K562 (cell line): Measurements from ENCODE around the gene SMIM29.

Experiments
- BRD9 ChIP-seq: fragments of 450-650 bp; IDR thresholded peaks from 2 replicates; pipeline ENCODE4 v1.6.1; 2018; ENCODE audit warnings: low read depth; ENCODE audit not compliant: partially characterized antibody
- CHD2 ChIP-seq: IDR thresholded peaks from 2 replicates; pipeline ENCODE4 v1.6.1; 2011; ENCODE audit warnings: low read depth, low read length
- CTCF ChIP-seq, 3 experiments: IDR thresholded peaks in 2 of 3; conservative IDR thresholded peaks in 1 of 3; 2 replicates each; pipeline ENCODE4 v1.5.1; 2011 to 2012; ENCODE audit warnings: low read length in 3 of 3, mild to moderate bottlenecking in 3 of 3, control low read depth in 2 of 3, improper control_type of control experiment in 1 of 3, inconsistent platforms in 1 of 3, low read depth in 1 of 3, mixed read lengths in 1 of 3, moderate library complexity in 1 of 3; ENCODE audit not compliant: insufficient read depth in 2 of 3
- KLF10 ChIP-seq: fragments of 250-450 bp; sonication (Bioruptor Pico); IDR thresholded peaks from 2 replicates; pipeline ENCODE4 v1.6.1; 2021; ENCODE audit warnings: matching md5 sums
- TF ChIP-seq, protein P1 (sequence below): fragments of 250-450 bp; sonication (Bioruptor Pico); IDR thresholded peaks from 2 replicates; pipeline ENCODE4 v1.5.0; 2021

DNA sequence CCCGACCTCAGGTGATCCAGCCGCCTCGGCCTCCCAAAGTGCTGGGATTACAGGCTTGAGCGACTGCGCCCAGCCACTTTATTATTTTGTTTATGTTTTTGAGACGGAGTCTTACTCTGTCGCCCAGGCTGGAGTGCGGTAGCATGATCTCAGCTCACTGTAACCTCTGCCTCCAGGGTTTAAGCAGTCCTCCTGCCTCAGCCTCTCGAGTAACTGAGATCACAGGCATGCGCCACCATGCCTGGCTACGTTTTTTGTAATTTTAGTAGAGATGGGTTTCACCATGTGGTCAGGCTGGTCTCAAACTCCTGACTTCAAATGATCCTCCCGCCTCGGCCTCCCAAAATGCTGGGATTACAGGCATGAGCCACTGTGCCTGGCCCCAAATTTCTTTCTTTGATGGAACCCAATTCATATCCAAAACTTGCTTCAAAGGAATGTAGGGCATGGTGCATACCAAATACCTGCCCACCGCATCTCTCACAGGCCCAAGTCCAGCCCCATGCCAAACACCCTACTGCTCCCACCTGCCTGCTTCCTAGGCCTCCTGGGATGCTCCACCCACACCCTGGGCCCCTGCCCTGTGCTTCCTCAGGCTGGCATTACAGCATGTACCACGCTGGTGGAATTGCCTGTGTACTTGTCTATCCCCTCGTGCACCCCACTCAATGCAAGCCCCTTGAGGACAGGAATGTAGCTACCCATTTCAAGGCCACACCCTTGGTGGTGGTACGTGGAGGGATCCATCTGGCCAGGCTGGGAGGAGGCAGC lies 17.1 kb downstream of the SMIM29 start:
- TF ChIP-seq CHD2 (no peak), BRD9 (no peak), CTCF (IDR thresholded peaks at IDR 0.05 in 2 of 3, conservative IDR thresholded peaks at IDR 0.05 in 1 of 3; ENCODE audit: insufficient read depth in 2 of 3, low read depth in 1 of 3, low read length in 3 of 3) (no peak), KLF10 (no peak)
- TF ChIP-seq, protein P1, sequence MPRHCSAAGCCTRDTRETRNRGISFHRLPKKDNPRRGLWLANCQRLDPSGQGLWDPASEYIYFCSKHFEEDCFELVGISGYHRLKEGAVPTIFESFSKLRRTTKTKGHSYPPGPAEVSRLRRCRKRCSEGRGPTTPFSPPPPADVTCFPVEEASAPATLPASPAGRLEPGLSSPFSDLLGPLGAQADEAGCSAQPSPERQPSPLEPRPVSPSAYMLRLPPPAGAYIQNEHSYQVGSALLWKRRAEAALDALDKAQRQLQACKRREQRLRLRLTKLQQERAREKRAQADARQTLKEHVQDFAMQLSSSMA (CRISPR knock-in tag): no peak
